Ovary (tissue), 3 donors: ENCODE data around the gene ARHGAP10.

Experiments used
- CTCF ChIP-seq, 3 donors: fragments of 450-650 bp in 2 of 3; fragments of 200-600 bp in 1 of 3; IDR thresholded peaks; one replicate each; pipeline versions ENCODE4 v1.5.1 to v1.8.0; 2016 to 2022; ENCODE audit warnings: antibody characterized with exemption in 3 of 3, mild to moderate bottlenecking in 1 of 3
- EP300 ChIP-seq: sonication (generic); formaldehyde crosslinking; IDR thresholded peaks from one replicate; pipeline ENCODE4 v1.6.1; 2017; ENCODE audit warnings: antibody characterized with exemption
- POLR2A ChIP-seq: fragments of 450-650 bp; IDR thresholded peaks from one replicate; pipeline ENCODE4 v1.6.1; 2017; ENCODE audit warnings: antibody characterized with exemption, mild to moderate bottlenecking, moderate library complexity
- donor health status: DM: no; HTN: no; CAD: no.

GRCh38 chr4:147768113-147768512 lies 36.2 kb downstream of the ARHGAP10 start:
- no peak for TF ChIP-seq CTCF (IDR thresholded peaks at IDR 0.05)
- no peak for TF ChIP-seq EP300
- TF ChIP-seq POLR2A: no peak
